ENCODE results near the gene PPP1R14D. TPM values are rescaled to one million over a fixed set of nuclear protein-coding genes. Genes with fewer than 3 reads are reported as not detected.

The PPP1R14D gene
- total RNA-seq, 4 donors from 2014 or later: not detected

- WGBS: 72% methylated on average over 5 of the region's 8 CpGs
- DNase-seq (ENCODE audit: low spot score in 2 of 2): no peak
- Histone ChIP-seq H3K4me1 (peaks cover 20% of the 10 kb centered on the region), H3K36me3 (peaks cover 39% of the 10 kb centered on the region), H3K4me3 (no peak overlapping the region), H3K9me3 (no peaks in the 10 kb centered on the region), H3K27me3 (no peaks in the 10 kb centered on the region), H3K27ac (peak overlapping the region; percentile 76)
- TF ChIP-seq POLR2A (IDR thresholded peaks at IDR 0.05): no peak
- no peak for TF ChIP-seq EP300 (IDR thresholded peaks at IDR 0.05)
- no peak for TF ChIP-seq POLR2AphosphoS5 (IDR thresholded peaks at IDR 0.05)
- no peak for TF ChIP-seq CTCF (IDR thresholded peaks at IDR 0.05)
Observed at GRCh38 chr15:40856746-40857145, 28.2 kb upstream of the PPP1R14D start.

- Histone ChIP-seq H3K4me1 (peaks cover 20% of the 10 kb centered on the region), H3K4me3 (no peak overlapping the region), H3K36me3 (peaks cover 39% of the 10 kb centered on the region), H3K9me3 (no peaks in the 10 kb centered on the region), H3K27ac (no peak overlapping the region), H3K27me3 (no peaks in the 10 kb centered on the region)
- DNase-seq (ENCODE audit: low spot score in 2 of 2): no peak
- no peak for TF ChIP-seq CTCF (IDR thresholded peaks at IDR 0.05)
- no peak for TF ChIP-seq POLR2A (IDR thresholded peaks at IDR 0.05)
- no peak for TF ChIP-seq POLR2AphosphoS5 (IDR thresholded peaks at IDR 0.05)
- TF ChIP-seq EP300 (IDR thresholded peaks at IDR 0.05): no peak
- WGBS: 78% methylated on average over 4 of the region's 13 CpGs
Observed at GRCh38 chr15:40855706-40856234, 27.3 kb upstream of the PPP1R14D start.

- Histone ChIP-seq H3K36me3 (peaks cover 46% of the 10 kb centered on the region), H3K4me1 (peaks cover 18% of the 10 kb centered on the region), H3K4me3 (no peak overlapping the region), H3K27me3 (no peaks in the 10 kb centered on the region), H3K27ac (no peak overlapping the region), H3K9me3 (no peaks in the 10 kb centered on the region)
- DNase-seq (ENCODE audit: low spot score in 2 of 2): no peak
- no peak for TF ChIP-seq POLR2A (IDR thresholded peaks at IDR 0.05)
- no peak for TF ChIP-seq EP300 (IDR thresholded peaks at IDR 0.05)
- no peak for TF ChIP-seq POLR2AphosphoS5 (IDR thresholded peaks at IDR 0.05)
- TF ChIP-seq CTCF (IDR thresholded peaks at IDR 0.05): no peak
- WGBS: 74% methylated on average over 10 of the region's 10 CpGs
Observed at GRCh38 chr15:40854161-40854560, 25.7 kb upstream of the PPP1R14D start.

GRCh38 chr15:40853241-40853890 is 24.9 kb upstream of the PPP1R14D start:
- H3K27ac ChIP-seq: no peak overlapping the region
- WGBS: 100% methylated on average over 2 of the region's 16 CpGs
- TF ChIP-seq CTCF (IDR thresholded peaks at IDR 0.05): no peak
- TF ChIP-seq POLR2AphosphoS5 (IDR thresholded peaks at IDR 0.05): no peak
- TF ChIP-seq POLR2A (IDR thresholded peaks at IDR 0.05): no peak
- TF ChIP-seq EP300 (IDR thresholded peaks at IDR 0.05): no peak
- H3K4me3 ChIP-seq: no peak overlapping the region
- peaks cover 16% of the 10 kb centered on the region for H3K4me1 ChIP-seq
- H3K9me3 ChIP-seq: no peaks in the 10 kb centered on the region
- H3K27me3 ChIP-seq: no peaks in the 10 kb centered on the region
- peaks cover 46% of the 10 kb centered on the region for H3K36me3 ChIP-seq
- DNase-seq (ENCODE audit: low spot score in 2 of 2): peak in 1 of 2 donors; percentile 51

- Histone ChIP-seq H3K4me3 (no peak overlapping the region), H3K27ac (no peak overlapping the region), H3K27me3 (no peaks in the 10 kb centered on the region), H3K36me3 (peaks cover 46% of the 10 kb centered on the region), H3K9me3 (no peaks in the 10 kb centered on the region), H3K4me1 (peaks cover 16% of the 10 kb centered on the region)
- no peak for DNase-seq (ENCODE audit: low spot score in 2 of 2)
- TF ChIP-seq POLR2A (IDR thresholded peaks at IDR 0.05) (no peak), POLR2AphosphoS5 (IDR thresholded peaks at IDR 0.05) (no peak)
- 77% methylated on average over 5 of the region's 5 CpGs for WGBS
Observed at GRCh38 chr15:40852529-40852928, 24.0 kb upstream of the PPP1R14D start.
